ENCODE measurements around the gene ZCCHC24.

ZCCHC24 gene

DNA sequence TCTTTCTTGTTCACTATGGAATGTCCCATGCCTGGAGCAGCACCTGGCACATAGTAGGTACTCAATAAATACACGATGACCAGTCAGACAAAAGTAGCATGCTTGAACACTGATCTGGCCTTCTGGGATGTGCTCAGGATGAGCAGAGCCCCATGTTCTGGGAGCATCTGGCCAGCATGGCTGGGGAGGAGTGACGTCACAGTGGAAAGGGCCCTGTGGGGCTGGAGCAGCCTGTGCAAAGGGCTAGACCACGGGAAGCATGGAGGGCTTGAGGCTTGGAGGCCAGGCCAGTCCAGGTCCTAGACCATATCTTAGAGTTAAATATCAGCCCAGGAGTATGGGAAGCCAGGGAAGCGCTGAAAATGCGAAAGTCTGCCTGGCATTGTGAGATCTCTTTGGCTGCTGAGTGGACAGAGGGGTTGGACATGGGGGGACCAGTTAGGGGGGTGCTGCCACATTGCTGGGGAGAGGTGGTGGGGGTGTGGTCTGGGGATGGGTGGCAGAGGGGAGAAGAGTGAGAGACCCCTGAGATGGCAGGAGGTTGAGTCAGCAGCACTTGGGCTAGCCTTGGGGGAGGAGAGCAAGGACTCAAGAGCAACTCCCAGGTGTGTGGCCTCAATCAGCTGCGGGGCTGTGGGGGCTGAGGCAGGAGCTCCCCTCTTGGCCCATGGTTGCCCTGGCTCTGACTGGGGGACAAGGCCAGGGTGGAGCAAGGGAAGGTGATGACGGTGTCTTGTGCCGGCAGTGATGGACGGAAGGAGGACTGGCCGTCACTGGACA, 34.9 kb downstream of the ZCCHC24 start:
- no peak overlapping the region for H3K4me3 ChIP-seq (ENCODE audit: low read length)

DNA sequence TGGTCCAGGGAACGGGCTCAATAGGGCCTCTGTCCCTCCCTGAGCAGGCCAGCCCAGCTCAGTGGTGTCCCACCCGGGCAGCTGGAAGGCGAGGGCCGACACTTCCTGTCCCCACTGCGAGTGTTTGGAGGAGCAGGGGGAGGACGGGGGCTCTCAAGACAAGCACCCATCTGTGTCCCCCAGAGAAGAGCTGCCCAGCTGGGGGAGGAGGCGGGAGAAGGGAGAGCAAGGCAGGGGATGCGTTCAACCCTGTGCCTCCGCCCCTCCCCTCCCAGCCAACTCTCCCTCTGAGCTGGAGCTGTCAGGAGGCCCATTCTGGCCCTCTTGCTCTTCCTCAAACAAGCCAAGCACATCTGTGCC, 35.7 kb downstream of the ZCCHC24 start:
- no peak for TF ChIP-seq ZNF274 (IDR thresholded peaks at IDR 0.05; ENCODE audit: low read depth, low read length)
- no peak overlapping the region for H3K4me3 ChIP-seq (ENCODE audit: low read length)

More for the DNA sequence above, 34.9 kb downstream of the ZCCHC24 start:
- TF ChIP-seq ZNF274 (IDR thresholded peaks at IDR 0.05; ENCODE audit: low read depth, low read length) = no peak

DNA sequence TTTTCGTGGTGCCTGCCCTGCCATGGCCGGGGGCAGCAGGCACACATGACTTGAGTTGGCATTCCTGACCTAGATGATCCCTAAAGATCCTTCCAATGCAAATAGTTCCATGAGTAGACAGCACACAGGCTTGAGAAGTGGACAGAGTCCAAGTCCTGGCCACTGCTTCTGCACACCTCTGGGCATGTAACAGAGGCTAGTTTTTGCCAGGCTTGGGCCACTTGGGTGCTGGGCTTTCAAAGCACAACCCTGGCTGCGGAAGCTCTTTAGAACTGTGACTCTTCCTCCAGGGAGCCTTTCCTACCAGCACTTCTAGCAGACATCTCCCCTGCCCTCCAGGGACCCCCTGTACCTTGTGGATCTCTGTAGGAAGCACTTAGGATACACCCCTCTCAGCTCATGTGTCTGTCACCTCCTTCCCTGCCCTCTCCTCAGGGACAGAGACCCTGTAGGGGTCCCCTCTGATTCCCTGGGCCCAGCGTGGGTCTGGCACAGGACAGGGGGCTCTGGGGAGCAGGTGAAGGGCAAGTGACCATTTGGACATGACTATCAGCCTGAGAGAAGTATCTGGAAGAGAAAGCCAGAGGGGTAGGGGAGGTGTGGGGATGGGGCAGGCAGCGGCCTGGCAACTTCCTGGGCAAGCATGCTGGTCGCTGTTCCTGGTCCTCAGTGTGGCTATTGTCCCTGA, 36.2 kb downstream of the ZCCHC24 start:
- no peak overlapping the region for H3K4me3 ChIP-seq (ENCODE audit: low read length)
- TF ChIP-seq ZNF274 (IDR thresholded peaks at IDR 0.05; ENCODE audit: low read depth, low read length) = no peak

DNA sequence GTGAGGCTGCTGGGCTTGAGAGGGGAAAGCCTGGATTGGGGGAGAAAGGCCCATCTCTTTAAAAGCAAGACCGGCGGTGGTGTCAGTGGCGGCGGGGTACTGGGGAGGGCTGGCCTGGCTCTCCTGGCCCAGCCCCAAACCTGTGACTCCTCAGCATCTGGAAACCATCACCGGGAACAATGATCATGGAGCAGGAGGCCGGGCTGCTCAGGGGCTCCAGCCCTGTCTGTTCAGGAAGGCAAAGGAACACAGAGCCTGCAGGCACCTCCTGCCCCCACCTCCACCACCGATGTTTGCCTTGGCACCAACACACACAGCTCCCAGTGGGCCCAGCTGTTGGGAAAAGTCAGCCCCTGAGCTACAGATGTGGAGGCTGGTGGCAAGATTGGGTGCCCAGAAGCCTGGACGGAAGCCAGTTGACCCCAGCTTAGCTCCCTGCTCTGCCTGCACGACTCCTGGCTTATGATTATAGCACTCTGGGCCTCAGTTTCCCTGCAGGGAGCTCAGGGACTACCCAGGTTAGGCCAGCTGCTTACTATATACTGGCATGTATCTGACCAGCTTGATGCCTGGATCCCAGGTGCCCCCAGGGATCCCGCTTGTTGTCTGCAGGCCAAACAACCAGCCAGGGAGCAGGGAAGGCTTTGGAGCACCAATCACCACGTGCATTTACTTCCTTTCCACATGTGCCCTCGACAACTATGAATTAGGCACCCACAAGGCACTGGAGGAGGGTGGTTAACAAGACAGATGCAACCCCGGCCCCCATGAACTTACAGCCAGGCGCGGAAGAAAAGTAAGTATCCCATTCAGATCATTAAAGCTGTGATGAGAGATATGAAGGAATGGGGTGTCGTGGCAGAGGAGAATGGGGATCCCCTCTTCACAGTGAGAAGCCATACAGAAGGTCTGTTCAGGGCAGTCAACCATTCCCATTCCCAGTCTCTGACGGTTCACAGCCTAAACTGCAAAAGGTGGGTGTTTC, 37.3 kb downstream of the ZCCHC24 start:
- H3K4me3 ChIP-seq (ENCODE audit: low read length) = no peak overlapping the region
- no peak for TF ChIP-seq ZNF274 (IDR thresholded peaks at IDR 0.05; ENCODE audit: low read depth, low read length)

DNA sequence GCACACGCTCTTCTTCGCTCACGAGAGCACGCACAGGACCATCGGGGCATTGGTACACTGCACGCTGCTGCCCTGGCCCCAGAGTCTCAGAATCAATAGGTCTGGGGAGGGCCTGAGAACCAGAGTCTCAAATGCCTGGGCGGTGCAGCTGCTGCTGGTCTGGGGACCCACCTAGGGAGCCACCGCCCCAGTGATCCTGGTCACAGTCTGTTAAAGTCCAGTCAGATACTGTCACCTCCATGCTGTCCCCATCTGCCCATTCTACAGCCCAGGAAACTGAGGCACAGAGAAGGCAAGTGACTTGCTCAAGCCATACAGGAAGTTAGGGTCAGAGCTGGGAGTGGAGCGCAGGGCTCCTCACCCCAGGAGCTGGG, 38.0 kb downstream of the ZCCHC24 start:
- no peak for TF ChIP-seq ZNF274 (IDR thresholded peaks at IDR 0.05; ENCODE audit: low read depth, low read length)
- no peak overlapping the region for H3K4me3 ChIP-seq (ENCODE audit: low read length)

DNA sequence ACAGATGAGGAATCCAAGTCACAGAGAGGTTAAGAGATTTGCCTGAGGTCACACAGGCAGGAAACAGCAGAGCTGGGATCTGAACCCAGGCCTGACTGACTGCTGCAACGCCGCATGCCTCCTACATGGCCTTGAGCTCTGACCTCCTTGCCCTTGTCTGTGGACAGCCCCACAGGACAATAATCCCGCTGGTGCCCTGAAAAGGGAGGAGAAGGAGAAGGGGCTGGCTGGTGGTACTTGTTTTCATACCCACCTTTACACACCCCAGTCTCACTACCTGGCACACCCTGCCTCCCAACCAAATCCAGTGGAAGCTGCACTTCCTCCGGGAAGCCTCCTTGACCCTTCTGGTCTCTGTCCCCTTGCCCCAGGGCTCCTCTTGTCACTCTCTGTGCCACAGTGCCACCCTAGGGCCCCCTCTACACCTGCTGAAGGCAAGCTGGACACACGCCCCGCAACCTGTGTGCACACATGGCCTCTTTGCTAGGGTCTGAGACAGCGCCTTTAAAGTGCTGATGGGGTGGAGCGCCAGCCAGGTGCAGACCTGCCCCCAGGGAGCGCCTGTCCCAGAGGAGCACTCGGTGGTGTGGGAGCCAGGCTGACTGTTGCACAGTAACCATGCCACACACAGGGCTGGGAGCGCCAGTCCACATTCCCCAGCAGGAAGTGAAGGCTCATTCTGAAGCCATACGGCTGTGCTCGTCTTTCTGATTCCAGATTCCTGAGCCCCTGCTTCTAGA, 38.6 kb downstream of the ZCCHC24 start:
- H3K4me3 ChIP-seq (ENCODE audit: low read length) = no peak overlapping the region
- TF ChIP-seq ZNF274 (IDR thresholded peaks at IDR 0.05; ENCODE audit: low read depth, low read length) = no peak

DNA sequence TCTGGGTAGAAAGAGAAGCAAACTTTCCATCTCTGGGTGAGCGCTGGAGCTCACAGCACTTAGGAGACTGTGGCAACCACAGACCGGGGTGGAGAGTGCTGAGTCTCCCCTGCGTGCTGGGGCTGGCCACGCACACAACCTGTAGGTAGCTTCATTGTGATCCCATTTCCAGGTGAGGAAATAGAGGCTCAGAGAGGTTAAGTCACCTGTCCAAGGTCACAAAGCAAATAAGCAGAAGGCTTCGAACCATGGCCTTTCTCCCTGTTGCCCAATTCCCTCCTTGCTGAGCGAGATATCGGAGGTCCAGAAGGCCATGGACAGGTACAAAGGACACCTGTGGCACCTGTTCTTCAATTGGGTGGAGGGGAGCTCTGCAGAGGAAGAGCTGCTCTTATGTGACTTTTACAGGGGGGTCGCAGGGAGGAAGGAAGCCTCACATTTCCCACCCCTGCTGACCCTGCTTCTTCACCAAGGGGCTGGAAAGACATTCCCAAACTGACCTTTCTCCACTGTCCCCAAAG, 39.4 kb downstream of the ZCCHC24 start:
- no peak overlapping the region for H3K4me3 ChIP-seq (ENCODE audit: low read length)
- no peak for TF ChIP-seq ZNF274 (IDR thresholded peaks at IDR 0.05; ENCODE audit: low read depth, low read length)

DNA sequence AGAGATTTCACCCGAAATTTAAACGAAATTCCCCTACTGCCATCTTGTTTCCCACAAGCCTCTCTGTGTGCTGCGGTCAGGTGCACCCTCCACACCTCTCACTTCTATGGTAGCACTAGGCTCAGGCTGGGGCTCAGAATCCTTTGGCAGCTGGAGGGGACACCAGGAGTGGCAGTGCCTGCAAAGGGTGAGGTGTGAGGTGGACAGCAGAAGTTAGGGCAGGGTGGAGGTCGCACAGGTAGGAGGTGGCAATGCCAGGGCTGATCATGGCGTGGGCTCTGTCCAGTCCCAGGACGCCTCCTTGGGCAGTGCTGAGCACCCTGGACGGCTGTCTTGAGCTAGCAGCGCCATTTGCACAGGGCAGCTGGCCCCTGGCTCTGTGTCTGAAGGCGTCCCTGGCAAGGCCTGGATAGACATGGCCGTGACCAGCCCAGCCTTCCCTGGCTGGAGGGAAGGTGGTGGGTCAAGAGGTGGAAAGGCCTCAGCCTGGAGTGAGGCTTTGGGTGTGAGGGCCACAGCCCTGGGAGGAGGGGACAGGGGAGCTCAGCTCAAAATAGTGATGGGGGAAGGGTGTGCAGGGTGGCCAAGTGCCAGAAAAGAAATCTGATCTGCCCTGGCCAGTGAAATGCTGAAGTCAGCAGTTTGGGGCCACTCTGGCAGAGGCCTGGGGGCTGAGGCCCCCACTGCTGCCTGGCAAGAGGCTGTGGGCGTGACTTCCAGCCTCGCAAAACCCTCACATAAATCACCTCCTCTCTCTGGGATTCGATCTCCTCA, 40.0 kb downstream of the ZCCHC24 start:
- no peak for TF ChIP-seq ZNF274 (IDR thresholded peaks at IDR 0.05; ENCODE audit: low read depth, low read length)
- H3K4me3 ChIP-seq (ENCODE audit: low read length) = no peak overlapping the region

DNA sequence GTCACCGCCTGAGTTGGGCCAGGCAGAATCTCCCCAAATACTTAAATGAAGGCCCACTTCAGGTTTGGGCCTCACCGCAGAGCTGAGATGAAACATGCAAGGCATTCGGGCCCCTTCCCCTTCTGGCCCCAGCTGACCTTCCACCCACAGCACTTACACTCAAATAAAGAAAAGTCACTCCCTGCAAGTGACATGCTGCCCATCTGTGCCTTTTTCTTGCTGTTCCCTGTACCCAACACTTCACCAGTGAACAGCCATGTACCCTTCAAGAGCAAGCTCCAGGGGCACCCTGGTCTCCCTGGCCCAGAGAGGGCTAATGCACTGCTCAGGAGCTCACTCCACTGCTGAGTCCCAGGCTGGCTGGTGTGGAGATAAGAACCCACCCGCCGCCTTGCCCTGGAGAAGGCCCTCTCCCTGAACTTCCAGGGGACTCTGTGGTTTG, 40.7 kb downstream of the ZCCHC24 start:
- no peak overlapping the region for H3K4me3 ChIP-seq (ENCODE audit: low read length)
- no peak for TF ChIP-seq ZNF274 (IDR thresholded peaks at IDR 0.05; ENCODE audit: low read depth, low read length)

DNA sequence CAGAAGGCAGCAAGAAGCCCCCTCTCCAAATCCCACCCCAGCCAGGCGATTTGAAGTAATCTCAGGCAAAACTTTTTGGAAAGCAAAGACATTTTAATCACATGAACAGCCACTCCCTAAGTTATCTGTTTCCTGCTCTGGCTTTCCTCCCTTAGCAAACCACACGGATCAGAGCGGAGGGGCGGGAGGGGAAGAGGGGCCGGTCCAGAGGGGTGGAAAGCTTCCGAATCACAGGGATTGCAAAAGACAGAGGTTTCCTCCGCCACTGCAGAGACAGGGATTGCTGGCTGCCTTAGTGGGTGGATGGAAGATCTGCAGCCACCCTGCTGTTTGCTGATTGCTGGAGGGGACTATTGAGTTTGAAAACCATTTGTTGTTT, 41.2 kb downstream of the ZCCHC24 start:
- H3K4me3 ChIP-seq (ENCODE audit: low read length) = no peak overlapping the region
- TF ChIP-seq ZNF274 (IDR thresholded peaks at IDR 0.05; ENCODE audit: low read depth, low read length) = no peak

DNA sequence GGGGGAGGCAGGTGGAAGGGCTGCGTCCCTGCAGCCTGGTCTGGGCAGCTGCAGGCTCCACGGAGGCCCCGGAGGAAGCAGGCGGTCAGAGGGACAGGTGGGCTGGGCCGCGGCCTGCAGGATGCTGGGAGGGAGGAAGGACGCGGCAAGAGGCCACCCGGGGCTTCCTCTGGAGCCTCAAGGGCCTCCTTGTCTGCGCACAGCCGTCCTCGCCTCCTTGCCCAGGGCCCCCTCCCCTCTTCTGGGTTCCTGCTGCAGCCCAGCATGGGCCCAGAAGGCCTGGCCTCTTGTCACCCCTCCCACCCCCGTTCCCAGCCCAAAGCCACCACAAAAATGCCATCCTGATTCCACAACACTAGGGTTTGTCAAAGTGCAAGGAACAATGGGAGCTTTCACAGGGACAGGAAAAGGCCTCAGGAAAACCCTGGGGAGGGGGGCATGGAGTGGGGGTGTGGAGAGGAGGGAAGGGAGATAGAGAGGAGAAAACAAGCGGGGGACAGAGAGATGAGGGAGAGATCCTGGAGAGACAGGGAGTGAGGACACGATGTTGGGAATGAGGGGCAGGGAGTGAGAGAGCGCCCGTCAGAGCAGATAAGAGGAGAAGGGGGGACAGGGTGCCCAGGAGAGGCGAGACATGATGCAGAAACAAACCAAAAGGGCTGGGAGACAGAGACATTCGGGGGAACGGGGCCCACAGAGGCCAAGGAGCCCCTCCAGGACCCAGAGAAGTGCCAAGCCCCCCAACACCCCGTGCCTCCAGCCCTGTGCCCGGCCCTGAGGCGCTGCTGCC, 41.8 kb downstream of the ZCCHC24 start:
- no peak for TF ChIP-seq ZNF274 (IDR thresholded peaks at IDR 0.05; ENCODE audit: low read depth, low read length)

DNA sequence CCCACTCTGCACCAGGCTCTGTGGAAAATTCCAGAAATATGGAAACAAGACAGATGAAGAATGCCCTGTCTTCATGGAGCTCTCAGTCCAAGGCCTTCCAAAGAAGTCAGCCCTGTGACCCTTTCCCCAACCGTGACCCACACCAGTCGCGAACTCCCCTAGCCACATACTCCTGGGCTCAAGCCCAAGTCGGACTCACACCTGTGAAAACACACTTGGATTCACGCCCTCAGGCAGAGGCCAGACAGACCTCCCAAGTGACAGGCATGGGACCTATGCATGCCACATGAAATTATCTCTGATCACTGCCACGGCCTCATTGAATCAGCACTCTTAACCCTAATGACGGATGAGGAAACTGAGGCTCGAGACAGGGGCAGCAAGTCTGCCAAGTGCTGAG, 42.5 kb downstream of the ZCCHC24 start:
- no peak overlapping the region for H3K4me3 ChIP-seq (ENCODE audit: low read length)
- no peak for TF ChIP-seq ZNF274 (IDR thresholded peaks at IDR 0.05; ENCODE audit: low read depth, low read length)

More for the DNA sequence above, 41.8 kb downstream of the ZCCHC24 start:
- H3K4me3 ChIP-seq (ENCODE audit: low read length) = no peak overlapping the region
